ENCODE data around the gene ADRA1B.

Gene ADRA1B

DNA sequence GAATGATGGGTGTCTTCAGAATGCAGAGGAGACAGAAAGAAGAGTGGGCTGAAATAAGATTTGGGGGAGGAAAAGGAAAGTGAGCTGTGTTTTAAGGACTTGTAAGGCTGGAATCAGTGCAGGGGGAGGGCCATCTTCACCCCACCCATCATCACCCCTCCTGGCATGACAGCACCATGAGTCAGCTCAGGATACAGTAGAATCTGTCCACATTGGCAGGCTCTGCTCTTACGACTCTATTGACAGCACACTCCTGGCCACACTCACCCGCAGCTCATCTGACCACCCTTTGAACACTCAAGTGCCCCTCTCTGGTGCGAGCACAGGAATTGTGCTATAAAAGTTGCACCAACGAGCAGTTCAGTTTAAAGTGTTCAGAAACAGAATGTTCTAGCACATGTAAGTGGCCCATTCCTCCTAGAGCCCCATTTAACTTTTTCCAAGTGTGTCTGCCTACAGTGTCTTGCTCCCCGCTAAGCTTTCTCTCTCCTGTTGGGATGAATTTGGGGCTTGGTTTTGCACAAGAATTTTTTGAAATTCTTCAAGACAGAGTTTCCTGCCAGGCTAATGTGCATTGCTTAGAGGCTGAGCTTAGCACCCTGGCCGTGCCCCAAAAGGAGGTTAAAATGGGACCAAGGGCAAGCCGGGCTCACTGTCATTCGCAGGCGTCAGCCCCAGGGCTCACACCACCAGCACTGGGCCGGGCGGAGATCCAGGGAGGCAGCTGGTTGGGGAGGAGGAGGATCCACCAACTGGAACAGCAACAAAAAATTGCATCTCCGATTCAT lies 12.0 kb downstream of the ADRA1B start:
- TF ChIP-seq YY1 (IDR thresholded peaks at IDR 0.05; ENCODE audit: low read depth): no peak
- no peak for TF ChIP-seq TAF1 (IDR thresholded peaks at IDR 0.05; ENCODE audit: low read depth)
- no peak for TF ChIP-seq TEAD4 (IDR thresholded peaks at IDR 0.05)
- TF ChIP-seq EGR1 (IDR thresholded peaks at IDR 0.05): no peak
- TF ChIP-seq CREB1 (IDR thresholded peaks at IDR 0.05; ENCODE audit: low read depth): no peak
- TF ChIP-seq, protein P1, sequence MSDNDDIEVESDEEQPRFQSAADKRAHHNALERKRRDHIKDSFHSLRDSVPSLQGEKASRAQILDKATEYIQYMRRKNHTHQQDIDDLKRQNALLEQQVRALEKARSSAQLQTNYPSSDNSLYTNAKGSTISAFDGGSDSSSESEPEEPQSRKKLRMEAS (IDR thresholded peaks at IDR 0.05): no peak
- TF ChIP-seq ZBTB7A (IDR thresholded peaks at IDR 0.05; ENCODE audit: low read depth): no peak
- TF ChIP-seq CEBPB (IDR thresholded peaks at IDR 0.05): no peak
- no peak for TF ChIP-seq NFIC (IDR thresholded peaks at IDR 0.05)
- no peak for TF ChIP-seq FOXM1 (IDR thresholded peaks at IDR 0.05; ENCODE audit: borderline replicate concordance, low read depth)

DNA sequence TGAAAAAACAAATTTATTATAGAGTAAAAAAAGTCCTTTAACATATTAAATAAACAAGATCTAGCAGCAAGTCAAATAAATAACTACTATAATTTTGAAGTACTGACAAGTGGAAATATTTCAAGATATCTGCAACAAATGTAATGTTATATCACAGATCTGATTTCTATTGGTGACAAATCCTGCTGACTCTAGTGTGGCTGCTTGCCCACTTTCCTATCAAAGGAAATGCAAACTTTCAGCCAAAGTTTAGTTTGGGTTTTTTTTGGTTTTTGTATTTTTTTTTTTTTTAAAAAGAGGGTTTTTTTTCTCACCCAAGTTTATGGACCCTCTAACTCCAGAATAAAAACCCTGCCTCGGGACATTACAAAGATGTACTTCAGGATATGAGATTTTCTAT lies 12.9 kb downstream of the ADRA1B start:
- TF ChIP-seq RAD21 (IDR thresholded peaks at IDR 0.05; ENCODE audit: low read depth): no peak
- TF ChIP-seq, protein P2, sequence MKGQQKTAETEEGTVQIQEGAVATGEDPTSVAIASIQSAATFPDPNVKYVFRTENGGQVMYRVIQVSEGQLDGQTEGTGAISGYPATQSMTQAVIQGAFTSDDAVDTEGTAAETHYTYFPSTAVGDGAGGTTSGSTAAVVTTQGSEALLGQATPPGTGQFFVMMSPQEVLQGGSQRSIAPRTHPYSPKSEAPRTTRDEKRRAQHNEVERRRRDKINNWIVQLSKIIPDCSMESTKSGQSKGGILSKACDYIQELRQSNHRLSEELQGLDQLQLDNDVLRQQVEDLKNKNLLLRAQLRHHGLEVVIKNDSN (IDR thresholded peaks at IDR 0.05): no peak
- TF ChIP-seq, protein P3, sequence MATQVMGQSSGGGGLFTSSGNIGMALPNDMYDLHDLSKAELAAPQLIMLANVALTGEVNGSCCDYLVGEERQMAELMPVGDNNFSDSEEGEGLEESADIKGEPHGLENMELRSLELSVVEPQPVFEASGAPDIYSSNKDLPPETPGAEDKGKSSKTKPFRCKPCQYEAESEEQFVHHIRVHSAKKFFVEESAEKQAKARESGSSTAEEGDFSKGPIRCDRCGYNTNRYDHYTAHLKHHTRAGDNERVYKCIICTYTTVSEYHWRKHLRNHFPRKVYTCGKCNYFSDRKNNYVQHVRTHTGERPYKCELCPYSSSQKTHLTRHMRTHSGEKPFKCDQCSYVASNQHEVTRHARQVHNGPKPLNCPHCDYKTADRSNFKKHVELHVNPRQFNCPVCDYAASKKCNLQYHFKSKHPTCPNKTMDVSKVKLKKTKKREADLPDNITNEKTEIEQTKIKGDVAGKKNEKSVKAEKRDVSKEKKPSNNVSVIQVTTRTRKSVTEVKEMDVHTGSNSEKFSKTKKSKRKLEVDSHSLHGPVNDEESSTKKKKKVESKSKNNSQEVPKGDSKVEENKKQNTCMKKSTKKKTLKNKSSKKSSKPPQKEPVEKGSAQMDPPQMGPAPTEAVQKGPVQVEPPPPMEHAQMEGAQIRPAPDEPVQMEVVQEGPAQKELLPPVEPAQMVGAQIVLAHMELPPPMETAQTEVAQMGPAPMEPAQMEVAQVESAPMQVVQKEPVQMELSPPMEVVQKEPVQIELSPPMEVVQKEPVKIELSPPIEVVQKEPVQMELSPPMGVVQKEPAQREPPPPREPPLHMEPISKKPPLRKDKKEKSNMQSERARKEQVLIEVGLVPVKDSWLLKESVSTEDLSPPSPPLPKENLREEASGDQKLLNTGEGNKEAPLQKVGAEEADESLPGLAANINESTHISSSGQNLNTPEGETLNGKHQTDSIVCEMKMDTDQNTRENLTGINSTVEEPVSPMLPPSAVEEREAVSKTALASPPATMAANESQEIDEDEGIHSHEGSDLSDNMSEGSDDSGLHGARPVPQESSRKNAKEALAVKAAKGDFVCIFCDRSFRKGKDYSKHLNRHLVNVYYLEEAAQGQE (IDR thresholded peaks at IDR 0.05; ENCODE audit: low read depth): no peak
- TF ChIP-seq, protein P1 (IDR thresholded peaks at IDR 0.05): no peak
- TF ChIP-seq NFIC (IDR thresholded peaks at IDR 0.05): no peak
- TF ChIP-seq CEBPB (IDR thresholded peaks at IDR 0.05): no peak
- TF ChIP-seq EP300 (IDR thresholded peaks at IDR 0.05; ENCODE audit: borderline replicate concordance): no peak
- TF ChIP-seq FOXM1 (IDR thresholded peaks at IDR 0.05; ENCODE audit: borderline replicate concordance, low read depth): no peak
- TF ChIP-seq EGR1 (IDR thresholded peaks at IDR 0.05): no peak
- no peak for TF ChIP-seq YY1 (IDR thresholded peaks at IDR 0.05; ENCODE audit: low read depth)
- TF ChIP-seq TEAD4 (IDR thresholded peaks at IDR 0.05): no peak
- no peak for TF ChIP-seq CREB1 (IDR thresholded peaks at IDR 0.05; ENCODE audit: low read depth)
- no peak for TF ChIP-seq TAF1 (IDR thresholded peaks at IDR 0.05; ENCODE audit: low read depth)
- TF ChIP-seq ZBTB7A (IDR thresholded peaks at IDR 0.05; ENCODE audit: low read depth): no peak
- TF ChIP-seq TCF12 (IDR thresholded peaks at IDR 0.05; ENCODE audit: low read depth): no peak

DNA sequence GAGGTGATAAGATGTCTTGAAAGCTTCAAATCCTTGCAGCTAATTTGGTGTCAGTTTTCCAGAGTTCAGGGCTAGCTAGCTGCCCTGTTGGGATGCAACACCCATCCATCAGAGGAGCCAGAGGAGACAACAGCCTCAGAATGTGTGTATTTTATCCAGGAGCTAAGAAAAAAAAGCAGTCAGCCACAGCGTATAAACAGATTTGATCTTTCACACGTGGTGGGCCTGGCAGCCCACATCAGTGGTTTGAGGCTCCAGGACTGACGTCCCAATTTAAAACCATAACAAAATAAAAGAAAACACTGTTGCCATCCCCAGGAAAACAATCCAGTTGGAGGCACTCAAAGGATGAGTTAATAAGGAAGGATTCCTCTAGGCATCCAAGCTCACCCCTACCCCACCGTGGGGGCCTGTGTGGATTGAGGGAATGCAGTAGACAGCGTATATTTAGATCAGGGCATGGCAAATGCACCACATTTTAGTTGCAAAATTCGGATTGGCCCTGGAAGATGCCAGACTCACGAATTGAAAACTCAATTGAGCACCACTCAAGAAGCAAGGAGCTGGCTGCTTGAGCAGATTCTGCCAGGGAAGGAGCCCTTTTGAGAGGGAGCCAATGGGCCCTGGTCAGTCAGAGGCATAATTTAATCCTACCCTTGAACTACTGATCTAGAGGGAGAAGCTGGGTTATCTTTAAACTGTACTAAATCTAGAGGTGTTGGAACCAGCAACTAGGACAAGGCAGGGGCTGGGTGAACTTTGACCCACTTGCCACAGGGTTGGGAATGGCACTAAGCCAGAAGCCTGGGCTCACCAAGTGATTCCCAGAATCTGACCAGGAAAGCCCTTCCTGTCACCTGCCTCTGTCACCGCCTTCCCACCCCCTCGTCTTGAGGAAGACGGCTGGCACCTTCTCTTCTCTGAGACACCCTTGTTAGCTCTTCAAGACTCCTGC lies 17.5 kb downstream of the ADRA1B start:
- TF ChIP-seq NFIC (IDR thresholded peaks at IDR 0.05): no peak
- TF ChIP-seq RAD21 (IDR thresholded peaks at IDR 0.05; ENCODE audit: low read depth): no peak
- TF ChIP-seq, protein P1 (IDR thresholded peaks at IDR 0.05): no peak
- no peak for TF ChIP-seq EP300 (IDR thresholded peaks at IDR 0.05; ENCODE audit: borderline replicate concordance)
- TF ChIP-seq TCF12 (IDR thresholded peaks at IDR 0.05; ENCODE audit: low read depth): no peak
- TF ChIP-seq EGR1 (IDR thresholded peaks at IDR 0.05): no peak
- no peak for TF ChIP-seq ZBTB7A (IDR thresholded peaks at IDR 0.05; ENCODE audit: low read depth)
- TF ChIP-seq YY1 (IDR thresholded peaks at IDR 0.05; ENCODE audit: low read depth): no peak
- no peak for TF ChIP-seq TAF1 (IDR thresholded peaks at IDR 0.05; ENCODE audit: low read depth)
- TF ChIP-seq FOXM1 (IDR thresholded peaks at IDR 0.05; ENCODE audit: borderline replicate concordance, low read depth): no peak
- no peak for TF ChIP-seq CREB1 (IDR thresholded peaks at IDR 0.05; ENCODE audit: low read depth)
- TF ChIP-seq TEAD4 (IDR thresholded peaks at IDR 0.05): no peak
- TF ChIP-seq, protein P2 (IDR thresholded peaks at IDR 0.05): no peak
- TF ChIP-seq, protein P3 (IDR thresholded peaks at IDR 0.05; ENCODE audit: low read depth): no peak
- TF ChIP-seq CEBPB (IDR thresholded peaks at IDR 0.05): no peak

DNA sequence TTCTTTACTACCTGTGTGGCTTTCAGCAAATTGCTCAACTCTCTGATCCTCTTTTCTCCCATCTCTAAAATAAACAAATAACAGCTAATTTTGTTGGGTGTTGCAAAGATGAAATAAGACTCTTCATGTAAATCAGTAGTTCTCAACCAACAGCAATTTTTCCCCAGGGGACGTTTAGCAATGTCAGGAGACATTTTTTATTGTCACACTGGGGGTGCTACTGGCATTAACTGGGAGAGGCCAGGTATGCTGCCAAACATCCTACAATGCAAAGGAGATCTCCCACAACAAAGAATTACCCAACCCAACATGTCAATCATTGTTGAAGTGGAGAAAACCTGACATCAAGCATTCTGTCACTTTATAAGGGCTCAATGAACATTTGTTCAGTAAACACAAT lies 19.7 kb downstream of the ADRA1B start:
- TF ChIP-seq NFIC (IDR thresholded peaks at IDR 0.05) (no peak), CREB1 (IDR thresholded peaks at IDR 0.05; ENCODE audit: low read depth) (no peak), TAF1 (IDR thresholded peaks at IDR 0.05; ENCODE audit: low read depth) (no peak), TCF12 (IDR thresholded peaks at IDR 0.05; ENCODE audit: low read depth) (no peak), ZBTB7A (IDR thresholded peaks at IDR 0.05; ENCODE audit: low read depth) (no peak), EP300 (IDR thresholded peaks at IDR 0.05; ENCODE audit: borderline replicate concordance) (no peak), RAD21 (IDR thresholded peaks at IDR 0.05; ENCODE audit: low read depth) (no peak), YY1 (IDR thresholded peaks at IDR 0.05; ENCODE audit: low read depth) (no peak), CEBPB (IDR thresholded peaks at IDR 0.05) (no peak)
- TF ChIP-seq, protein P1 (IDR thresholded peaks at IDR 0.05): no peak
- TF ChIP-seq, protein P3 (IDR thresholded peaks at IDR 0.05; ENCODE audit: low read depth): no peak
- TF ChIP-seq, protein P2 (IDR thresholded peaks at IDR 0.05): no peak
